ENCODE data around the gene EXOC2.

EXOC2 gene

GRCh38 chr6:441126-441920 is 251.6 kb downstream of the EXOC2 start:
- Histone ChIP-seq H3K79me2 (ENCODE audit: insufficient read depth, low read depth) (no peaks in the 10 kb centered on the region), H2AFZ (ENCODE audit: low read depth) (no peak overlapping the region)

DNA sequence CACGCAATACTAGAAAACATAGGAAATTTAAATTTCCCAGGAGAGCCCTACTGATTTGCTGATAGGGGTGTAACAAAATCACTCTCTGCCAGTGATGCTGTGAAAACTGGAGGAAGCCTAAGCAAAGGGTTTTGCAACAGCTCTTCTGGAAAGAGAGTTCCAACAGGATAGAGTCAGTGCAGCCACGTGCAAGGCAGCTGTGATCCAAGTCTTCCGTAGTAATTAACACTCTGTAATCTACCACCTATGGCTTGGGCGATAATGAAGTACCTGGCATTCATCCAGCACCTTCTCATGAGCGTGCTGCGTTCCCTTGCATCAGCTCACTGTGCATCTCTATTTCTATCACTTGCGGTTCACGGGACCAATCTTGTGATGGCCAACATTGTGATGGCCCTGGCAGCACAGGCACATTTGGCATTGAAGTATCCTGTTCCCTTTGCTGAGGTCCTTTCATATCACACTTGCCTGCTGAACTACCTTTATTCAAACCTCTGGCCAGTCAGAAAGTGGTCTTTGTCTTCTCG is 253.2 kb downstream of the EXOC2 start:
- Histone ChIP-seq H4K20me1 (ENCODE audit: insufficient read depth) (no peaks in the 10 kb centered on the region), H2AFZ (ENCODE audit: low read depth) (no peak overlapping the region), H3K4me1 (ENCODE audit: low read depth, poor library complexity, severe bottlenecking) (peaks cover 5% of the 10 kb centered on the region), H3K27me3 (ENCODE audit: insufficient read depth, low read depth) (no peaks in the 10 kb centered on the region), H3K36me3 (ENCODE audit: insufficient read depth) (no peaks in the 10 kb centered on the region), H3K79me2 (ENCODE audit: insufficient read depth, low read depth) (no peaks in the 10 kb centered on the region), H3K4me3 (IDR thresholded peaks at IDR 0.05; ENCODE audit: insufficient read depth, low read depth, low read length) (no peak overlapping the region), H3K27ac (no peak overlapping the region), H3K9ac (no peak overlapping the region), H3K4me2 (no peak overlapping the region)
- TF ChIP-seq, protein P1, sequence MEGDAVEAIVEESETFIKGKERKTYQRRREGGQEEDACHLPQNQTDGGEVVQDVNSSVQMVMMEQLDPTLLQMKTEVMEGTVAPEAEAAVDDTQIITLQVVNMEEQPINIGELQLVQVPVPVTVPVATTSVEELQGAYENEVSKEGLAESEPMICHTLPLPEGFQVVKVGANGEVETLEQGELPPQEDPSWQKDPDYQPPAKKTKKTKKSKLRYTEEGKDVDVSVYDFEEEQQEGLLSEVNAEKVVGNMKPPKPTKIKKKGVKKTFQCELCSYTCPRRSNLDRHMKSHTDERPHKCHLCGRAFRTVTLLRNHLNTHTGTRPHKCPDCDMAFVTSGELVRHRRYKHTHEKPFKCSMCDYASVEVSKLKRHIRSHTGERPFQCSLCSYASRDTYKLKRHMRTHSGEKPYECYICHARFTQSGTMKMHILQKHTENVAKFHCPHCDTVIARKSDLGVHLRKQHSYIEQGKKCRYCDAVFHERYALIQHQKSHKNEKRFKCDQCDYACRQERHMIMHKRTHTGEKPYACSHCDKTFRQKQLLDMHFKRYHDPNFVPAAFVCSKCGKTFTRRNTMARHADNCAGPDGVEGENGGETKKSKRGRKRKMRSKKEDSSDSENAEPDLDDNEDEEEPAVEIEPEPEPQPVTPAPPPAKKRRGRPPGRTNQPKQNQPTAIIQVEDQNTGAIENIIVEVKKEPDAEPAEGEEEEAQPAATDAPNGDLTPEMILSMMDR (conservative IDR thresholded peaks at IDR 0.05; ENCODE audit: low read depth, low read length) = no peak

More at GRCh38 chr6:441126-441920, 251.6 kb downstream of the EXOC2 start:
- TF ChIP-seq, protein P1 (conservative IDR thresholded peaks at IDR 0.05; ENCODE audit: low read depth, low read length) = no peak
- H3K27me3 ChIP-seq (ENCODE audit: insufficient read depth, low read depth) = no peaks in the 10 kb centered on the region
- H3K4me2 ChIP-seq = no peak overlapping the region
- no peaks in the 10 kb centered on the region for H4K20me1 ChIP-seq (ENCODE audit: insufficient read depth)
- no peaks in the 10 kb centered on the region for H3K36me3 ChIP-seq (ENCODE audit: insufficient read depth)
- H3K9ac ChIP-seq = no peak overlapping the region
- H3K27ac ChIP-seq = no peak overlapping the region
- H3K4me1 ChIP-seq (ENCODE audit: low read depth, poor library complexity, severe bottlenecking) = no peaks in the 10 kb centered on the region
- no peak overlapping the region for H3K4me3 ChIP-seq (IDR thresholded peaks at IDR 0.05; ENCODE audit: insufficient read depth, low read depth, low read length)

- no peaks in the 10 kb centered on the region for H3K36me3 ChIP-seq (ENCODE audit: insufficient read depth)
- H3K4me3 ChIP-seq (IDR thresholded peaks at IDR 0.05; ENCODE audit: insufficient read depth, low read depth, low read length) = no peak overlapping the region
- no peak overlapping the region for H3K27ac ChIP-seq
- TF ChIP-seq, protein P1 (conservative IDR thresholded peaks at IDR 0.05; ENCODE audit: low read depth, low read length) = no peak
- H3K9ac ChIP-seq = no peak overlapping the region
- no peaks in the 10 kb centered on the region for H3K79me2 ChIP-seq (ENCODE audit: insufficient read depth, low read depth)
- H2AFZ ChIP-seq (ENCODE audit: low read depth) = no peak overlapping the region
- H3K4me1 ChIP-seq (ENCODE audit: low read depth, poor library complexity, severe bottlenecking) = peaks cover 11% of the 10 kb centered on the region
- H4K20me1 ChIP-seq (ENCODE audit: insufficient read depth) = no peaks in the 10 kb centered on the region
- no peaks in the 10 kb centered on the region for H3K27me3 ChIP-seq (ENCODE audit: insufficient read depth, low read depth)
- no peak overlapping the region for H3K4me2 ChIP-seq
These were observed 254.2 kb downstream of the EXOC2 start for GRCh38 chr6:438634-439170.

DNA sequence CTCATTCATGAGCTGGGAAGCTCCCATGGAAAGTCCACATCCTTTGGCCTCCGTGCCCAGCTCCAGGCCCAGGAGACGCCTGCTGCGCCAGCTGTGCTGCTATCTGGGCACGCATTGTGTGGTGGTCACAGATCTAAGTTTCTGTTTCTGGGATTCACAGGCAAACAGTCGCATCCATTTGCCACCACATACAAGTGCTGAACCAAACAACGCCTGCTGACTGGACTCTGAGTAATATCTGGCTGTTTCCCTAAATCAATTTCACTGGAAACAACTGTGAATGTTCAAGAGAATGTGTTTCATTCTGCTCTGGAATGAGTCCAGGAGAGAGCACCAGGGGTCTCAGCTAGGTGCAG is 255.9 kb downstream of the EXOC2 start:
- peaks cover 11% of the 10 kb centered on the region for H3K4me1 ChIP-seq (ENCODE audit: low read depth, poor library complexity, severe bottlenecking)
- no peak overlapping the region for H2AFZ ChIP-seq (ENCODE audit: low read depth)
- H3K79me2 ChIP-seq (ENCODE audit: insufficient read depth, low read depth) = no peaks in the 10 kb centered on the region
- H4K20me1 ChIP-seq (ENCODE audit: insufficient read depth) = no peaks in the 10 kb centered on the region
- H3K9ac ChIP-seq = no peak overlapping the region
- no peaks in the 10 kb centered on the region for H3K36me3 ChIP-seq (ENCODE audit: insufficient read depth)
- no peaks in the 10 kb centered on the region for H3K27me3 ChIP-seq (ENCODE audit: insufficient read depth, low read depth)
- H3K27ac ChIP-seq = no peak overlapping the region
- no peak overlapping the region for H3K4me3 ChIP-seq (IDR thresholded peaks at IDR 0.05; ENCODE audit: insufficient read depth, low read depth, low read length)
- H3K4me2 ChIP-seq = no peak overlapping the region
- TF ChIP-seq, protein P1 (conservative IDR thresholded peaks at IDR 0.05; ENCODE audit: low read depth, low read length) = no peak

All from KMS-11 (cell line).